ENCODE results near the gene CCM2.

CCM2 gene

GRCh38 chr7:44964384-44964830, 35.6 kb upstream of the CCM2 start:
- Mint-ChIP-seq H3K4me3 (no peak overlapping the region), H3K27ac (no peak overlapping the region), H3K4me1 (no peaks in the 10 kb centered on the region), H3K9me3 (no peaks in the 10 kb centered on the region), H3K36me3 (ENCODE audit: low read depth) (no peaks in the 10 kb centered on the region), H3K27me3 (ENCODE audit: low read depth) (peaks cover 3% of the 10 kb centered on the region)
- peak in 1 of 3 experiments; percentile 23 for TF ChIP-seq CTCF (IDR thresholded peaks at IDR 0.05; ENCODE audit: unreplicated experiment in 3 of 3)

GRCh38 chr7:44964831-44965440, 35.1 kb upstream of the CCM2 start:
- peaks cover 3% of the 10 kb centered on the region for H3K27me3 Mint-ChIP-seq (ENCODE audit: low read depth)
- no peaks in the 10 kb centered on the region for H3K36me3 Mint-ChIP-seq (ENCODE audit: low read depth)

GRCh38 chr7:44965441-44965903, 34.5 kb upstream of the CCM2 start:
- no peaks in the 10 kb centered on the region for H3K9me3 Mint-ChIP-seq
- H3K27ac Mint-ChIP-seq = no peak overlapping the region
- no peaks in the 10 kb centered on the region for H3K4me1 Mint-ChIP-seq
- no peaks in the 10 kb centered on the region for H3K36me3 Mint-ChIP-seq (ENCODE audit: low read depth)
- H3K4me3 Mint-ChIP-seq = no peak overlapping the region
- H3K27me3 Mint-ChIP-seq (ENCODE audit: low read depth) = peaks cover 3% of the 10 kb centered on the region
- no peak for TF ChIP-seq CTCF (IDR thresholded peaks at IDR 0.05; ENCODE audit: unreplicated experiment in 3 of 3)

More at GRCh38 chr7:44964831-44965440, 35.1 kb upstream of the CCM2 start:
- no peak for TF ChIP-seq CTCF (IDR thresholded peaks at IDR 0.05; ENCODE audit: unreplicated experiment in 3 of 3)
- no peaks in the 10 kb centered on the region for H3K9me3 Mint-ChIP-seq
- H3K27ac Mint-ChIP-seq = no peak overlapping the region
- no peaks in the 10 kb centered on the region for H3K4me1 Mint-ChIP-seq
- H3K4me3 Mint-ChIP-seq = no peak overlapping the region

GRCh38 chr7:44965937-44966730, 33.9 kb upstream of the CCM2 start:
- Mint-ChIP-seq H3K9me3 (no peaks in the 10 kb centered on the region), H3K4me3 (no peak overlapping the region), H3K27ac (no peak overlapping the region), H3K36me3 (ENCODE audit: low read depth) (no peaks in the 10 kb centered on the region), H3K27me3 (ENCODE audit: low read depth) (peaks cover 3% of the 10 kb centered on the region), H3K4me1 (no peaks in the 10 kb centered on the region)
- no peak for TF ChIP-seq CTCF (IDR thresholded peaks at IDR 0.05; ENCODE audit: unreplicated experiment in 3 of 3)

GRCh38 chr7:44966731-44967538, 33.1 kb upstream of the CCM2 start:
- H3K9me3 Mint-ChIP-seq = no peaks in the 10 kb centered on the region
- H3K4me1 Mint-ChIP-seq = no peaks in the 10 kb centered on the region

More at GRCh38 chr7:44966731-44967538, 33.1 kb upstream of the CCM2 start:
- Mint-ChIP-seq H3K27me3 (ENCODE audit: low read depth) (peaks cover 3% of the 10 kb centered on the region), H3K27ac (no peak overlapping the region), H3K36me3 (ENCODE audit: low read depth) (no peaks in the 10 kb centered on the region), H3K4me3 (no peak overlapping the region)
- no peak for TF ChIP-seq CTCF (IDR thresholded peaks at IDR 0.05; ENCODE audit: unreplicated experiment in 3 of 3)

Measured in nephron (organoid).